T-helper 2 cell treated with Interferon-gamma antibody and Interleukin-4, amounts not matched to agents 100 ng/mL and 5 ng/mL, for 36 hours (primary cell): Measurements from ENCODE around the gene MAPK14. TPM values are rescaled to one million over a fixed set of nuclear protein-coding genes. Genes with fewer than 3 reads are reported as not detected.

ENCODE experiments used
- intact Hi-C: fragments of 100-400 bp; cut with micrococcal nuclease; formaldehyde crosslinking; loops from one replicate; pipeline ENCODE4 v1.15.1; 2023
- total RNA-seq: library from RNA; stranded (reverse); gene quantifications from 2 replicates; pipeline ENCODE4 v1.2.3, GENCODE V29; 2022

MAPK14 gene
- total RNA-seq, 1 donor from 2014 or later = 59.7 TPM

DNA sequence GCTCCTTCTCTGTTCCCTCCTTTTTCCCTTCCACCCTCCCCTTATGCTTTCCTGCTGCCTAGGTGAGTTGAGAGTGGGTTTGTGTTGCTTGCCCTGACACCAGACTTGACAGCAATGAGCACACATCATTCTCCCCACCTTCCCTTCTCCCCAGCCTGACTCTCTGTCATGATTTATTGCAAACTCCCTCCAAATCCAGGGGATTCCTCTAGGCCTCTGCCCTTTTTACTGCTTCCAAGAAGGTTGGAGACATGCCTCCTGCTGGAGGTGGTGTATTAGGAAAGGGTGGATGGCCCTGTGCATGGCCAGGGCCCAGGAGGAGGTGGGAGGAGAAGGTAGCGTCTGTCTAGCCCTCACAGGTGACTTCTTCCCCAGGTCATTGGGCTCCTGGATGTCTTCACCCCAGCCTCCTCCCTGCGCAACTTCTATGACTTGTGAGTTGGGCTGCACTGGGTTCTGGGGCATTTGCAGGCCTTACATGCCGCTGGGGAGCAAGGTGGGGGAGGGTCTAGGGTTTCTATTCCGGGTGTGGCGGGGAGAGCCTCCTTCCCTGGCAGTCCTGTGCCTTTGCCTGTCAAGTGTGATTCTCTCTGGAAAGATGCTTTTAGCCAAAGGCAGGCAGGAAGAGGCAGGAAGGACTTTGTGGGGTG lies 104.8 kb downstream of the MAPK14 start:
- intact Hi-C loops = no loop called here

GRCh38 chr6:36133148-36133547 lies 105.5 kb downstream of the MAPK14 start:
- intact Hi-C loops = no loop called here

DNA sequence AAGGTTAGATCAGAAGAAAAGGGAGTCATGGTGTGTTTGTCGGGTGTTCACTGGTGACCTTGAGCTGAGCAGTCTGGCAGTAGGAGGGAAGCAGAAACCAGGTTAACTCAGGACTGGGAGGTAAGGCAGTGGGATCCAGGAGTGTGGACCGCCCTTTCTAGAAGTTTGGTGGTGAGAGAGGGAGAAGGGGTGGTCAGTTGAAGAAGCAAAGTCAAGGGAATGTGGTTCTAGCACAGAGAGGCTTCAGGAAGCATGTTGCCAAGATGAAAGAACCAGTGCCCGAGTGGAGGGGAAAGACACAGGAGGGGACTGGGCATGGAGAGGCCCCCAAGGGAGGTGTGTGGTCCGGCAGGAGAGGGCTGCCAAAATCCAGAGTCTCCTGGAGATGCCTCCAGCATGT lies 106.3 kb downstream of the MAPK14 start:
- intact Hi-C loops = no loop called here

- intact Hi-C loops = no loop called here
These were observed 107.6 kb downstream of the MAPK14 start for GRCh38 chr6:36135053-36135731.

- intact Hi-C loops = no loop called here
These were observed 108.4 kb downstream of the MAPK14 start for GRCh38 chr6:36136034-36136433.

- intact Hi-C loops = no loop called here
These were observed 108.9 kb downstream of the MAPK14 start for GRCh38 chr6:36136551-36136950.

DNA sequence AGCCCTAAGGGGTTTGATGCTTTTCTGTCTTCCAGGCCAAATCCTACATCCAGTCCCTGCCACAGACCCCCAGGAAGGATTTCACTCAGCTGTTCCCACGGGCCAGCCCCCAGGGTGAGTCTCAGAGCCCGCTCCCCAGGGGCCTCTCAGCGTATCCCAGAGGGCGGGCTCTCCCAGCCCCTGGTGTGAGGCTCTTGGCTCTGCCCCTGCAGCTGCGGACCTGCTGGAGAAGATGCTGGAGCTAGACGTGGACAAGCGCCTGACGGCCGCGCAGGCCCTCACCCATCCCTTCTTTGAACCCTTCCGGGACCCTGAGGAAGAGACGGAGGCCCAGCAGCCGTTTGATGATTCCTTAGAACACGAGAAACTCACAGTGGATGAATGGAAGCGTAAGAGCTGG lies 111.1 kb downstream of the MAPK14 start:
- intact Hi-C loops = no loop called here

GRCh38 chr6:36139431-36139830 lies 111.8 kb downstream of the MAPK14 start:
- intact Hi-C loops = no loop called here

DNA sequence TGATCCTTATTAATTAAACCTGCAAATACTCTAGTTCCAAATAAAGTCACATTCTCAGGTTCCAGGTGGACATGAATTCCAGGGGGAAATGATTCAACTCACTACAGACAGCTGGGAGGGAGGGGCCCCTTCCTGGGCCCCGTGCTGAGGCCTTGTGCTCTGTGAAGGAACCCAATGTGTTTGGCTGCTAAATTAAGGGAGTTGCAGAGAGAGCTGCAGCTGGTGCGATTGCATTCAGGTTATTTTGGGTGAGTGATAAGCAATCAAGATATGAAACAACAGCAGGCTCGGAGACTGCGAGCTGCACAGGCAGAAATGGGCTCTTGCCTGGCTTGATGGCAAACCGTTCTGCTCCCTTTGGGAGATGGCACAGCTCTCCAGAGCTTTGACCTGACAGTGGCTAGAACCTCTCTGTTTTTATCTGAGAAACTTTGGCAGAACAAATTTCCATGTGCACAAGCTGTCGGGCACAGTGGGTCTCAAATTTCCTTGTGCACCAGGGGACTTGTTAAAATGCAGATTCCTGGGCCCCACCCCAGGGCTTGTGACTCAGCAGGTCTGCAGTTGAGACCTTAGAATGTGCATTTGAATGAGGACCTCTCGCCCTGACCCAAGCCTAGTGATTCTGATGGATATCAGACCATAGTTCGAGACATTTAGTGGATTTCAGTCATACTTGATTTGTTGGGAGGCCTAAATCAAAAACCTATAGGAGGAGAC lies 112.5 kb downstream of the MAPK14 start:
- intact Hi-C loops = no loop called here

DNA sequence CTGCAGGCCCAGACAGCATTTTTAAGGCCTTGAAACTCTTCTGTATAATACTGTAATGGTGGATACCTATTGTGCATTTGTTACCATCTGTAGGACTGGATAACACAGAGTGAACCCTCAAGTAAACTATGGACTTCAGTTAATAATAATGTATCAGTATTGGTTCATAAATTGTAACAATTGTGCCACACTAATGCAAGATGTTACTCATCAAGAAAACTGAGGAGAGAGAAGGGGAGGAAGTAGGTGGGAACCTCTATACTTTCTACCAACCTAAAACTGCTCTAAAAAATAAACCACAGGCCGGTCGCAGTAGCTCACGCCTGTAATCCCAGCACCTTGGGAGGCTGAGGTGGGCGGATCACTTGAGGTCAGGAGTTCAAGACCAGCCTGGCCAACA lies 113.5 kb downstream of the MAPK14 start:
- intact Hi-C loops = no loop called here

DNA sequence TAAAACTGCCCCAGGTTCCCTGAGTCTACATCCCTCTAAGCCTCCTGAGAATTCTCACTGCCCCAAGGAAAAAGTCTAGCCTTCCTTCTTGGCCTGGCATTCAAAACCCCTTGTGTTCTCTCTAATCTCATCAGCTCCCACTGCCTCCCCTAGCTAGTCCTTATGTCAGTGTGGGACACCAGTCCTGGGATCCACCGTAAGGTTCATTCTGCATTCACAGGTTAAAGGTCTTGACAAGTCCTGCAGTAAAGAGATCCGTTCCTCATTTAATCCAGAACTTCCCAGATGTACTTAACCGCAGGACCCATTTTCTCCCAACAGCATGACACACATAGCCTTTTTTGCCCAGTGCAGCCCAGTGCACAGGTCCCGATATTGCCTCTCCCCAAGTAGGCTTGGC lies 114.4 kb downstream of the MAPK14 start:
- intact Hi-C loops = no loop called here

DNA sequence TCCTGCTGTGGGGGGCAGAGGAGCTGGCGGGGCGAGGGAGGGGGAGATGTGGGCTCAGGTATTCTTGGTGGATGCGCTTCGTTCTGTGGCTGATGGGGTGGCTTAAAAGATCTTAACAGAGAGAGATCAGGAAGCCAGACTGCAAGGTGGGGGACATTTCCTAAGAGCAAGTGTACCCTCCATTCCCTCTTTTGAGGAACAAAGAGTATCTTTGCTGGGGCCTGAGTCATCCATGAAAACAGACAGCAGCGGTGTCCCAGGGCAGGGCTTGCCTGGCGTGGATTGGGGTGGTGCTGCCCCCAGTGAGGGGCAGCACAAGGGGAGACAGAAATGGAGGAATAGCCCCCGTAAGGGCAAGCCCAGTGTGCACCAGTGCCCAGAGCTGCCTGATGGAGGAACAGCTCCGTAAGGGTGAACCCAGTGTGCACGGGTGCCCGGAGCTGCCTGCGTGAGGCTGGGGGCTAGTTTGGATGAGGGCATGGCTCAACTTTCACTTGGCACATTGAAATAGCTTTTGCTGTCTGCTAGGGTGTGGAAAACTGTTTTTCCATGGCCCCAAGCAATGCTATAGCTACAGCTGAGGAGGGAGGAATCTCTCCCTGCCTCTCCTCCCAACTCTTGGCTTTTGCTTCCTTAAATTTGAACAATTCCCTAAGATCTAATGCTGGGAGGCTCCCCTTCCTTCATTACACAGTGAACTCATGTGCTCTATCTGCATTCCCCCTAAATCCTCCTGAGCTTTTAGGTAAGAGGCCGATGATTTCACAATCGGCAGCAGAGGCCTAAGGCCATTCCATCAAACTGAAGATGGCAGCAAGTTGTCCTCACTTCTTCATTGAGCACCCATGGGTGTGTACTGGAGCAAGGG lies 115.6 kb downstream of the MAPK14 start:
- intact Hi-C loops = no loop called here

DNA sequence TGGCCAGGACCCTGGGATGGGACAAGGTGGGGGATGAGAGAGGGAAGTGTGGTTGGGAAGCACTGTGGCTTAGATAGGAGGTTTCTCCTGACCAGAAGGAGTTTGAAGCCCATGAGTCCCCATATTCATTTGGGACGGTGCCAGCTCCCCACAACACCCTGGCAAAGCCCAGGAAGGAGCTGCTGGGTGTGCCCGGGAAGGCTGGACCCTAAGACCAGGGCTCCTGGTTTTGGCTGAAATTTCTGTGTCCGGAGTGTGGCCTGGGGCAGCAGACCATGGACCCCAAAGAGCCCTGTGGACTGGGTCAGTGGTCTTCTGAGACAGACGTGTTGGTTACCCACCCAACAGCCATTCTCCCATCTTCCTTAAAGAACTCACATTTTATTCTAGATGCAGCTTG lies 117.9 kb downstream of the MAPK14 start:
- intact Hi-C loops = no loop called here

- intact Hi-C loops = no loop called here
These were observed 119.7 kb downstream of the MAPK14 start for GRCh38 chr6:36147294-36147693.

- intact Hi-C loops = no loop called here
These were observed 121.9 kb downstream of the MAPK14 start for GRCh38 chr6:36149476-36149875.

- intact Hi-C loops = no loop called here
These were observed 122.7 kb downstream of the MAPK14 start for GRCh38 chr6:36150283-36150682.

DNA sequence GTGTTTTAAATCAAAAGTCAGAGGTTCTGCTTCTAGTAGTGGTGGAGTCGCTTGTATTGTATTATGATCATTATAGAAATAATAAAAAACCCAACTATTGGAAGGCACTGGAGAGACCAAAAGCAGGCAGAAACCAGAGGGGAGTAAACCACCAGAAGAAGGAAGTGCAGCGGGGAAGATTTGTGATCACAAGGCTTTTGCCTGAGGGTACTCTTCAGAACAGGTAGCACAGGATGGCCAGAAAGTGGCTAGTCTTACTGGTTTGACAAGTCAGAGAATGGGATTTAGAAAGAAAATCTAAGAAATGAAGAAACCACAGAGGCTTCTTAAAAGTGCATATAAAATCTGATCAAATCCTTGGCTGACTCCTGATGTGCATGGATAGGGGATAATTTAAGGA lies 126.7 kb downstream of the MAPK14 start:
- intact Hi-C loops = no loop called here

GRCh38 chr6:36155662-36156061 lies 128.1 kb downstream of the MAPK14 start:
- intact Hi-C loops = no loop called here

- intact Hi-C loops = no loop called here
These were observed 132.6 kb downstream of the MAPK14 start for GRCh38 chr6:36160147-36160760.
